NCI-H1417 treated with DMSO at 0.1 percent for 48 hours (cell line): ENCODE data around the gene GMPPA.

ENCODE experiments used
- DNase-seq: peaks from one replicate; lab custom pipeline; 2025; lab: John Stamatoyannopoulos, UW

Gene GMPPA

DNA sequence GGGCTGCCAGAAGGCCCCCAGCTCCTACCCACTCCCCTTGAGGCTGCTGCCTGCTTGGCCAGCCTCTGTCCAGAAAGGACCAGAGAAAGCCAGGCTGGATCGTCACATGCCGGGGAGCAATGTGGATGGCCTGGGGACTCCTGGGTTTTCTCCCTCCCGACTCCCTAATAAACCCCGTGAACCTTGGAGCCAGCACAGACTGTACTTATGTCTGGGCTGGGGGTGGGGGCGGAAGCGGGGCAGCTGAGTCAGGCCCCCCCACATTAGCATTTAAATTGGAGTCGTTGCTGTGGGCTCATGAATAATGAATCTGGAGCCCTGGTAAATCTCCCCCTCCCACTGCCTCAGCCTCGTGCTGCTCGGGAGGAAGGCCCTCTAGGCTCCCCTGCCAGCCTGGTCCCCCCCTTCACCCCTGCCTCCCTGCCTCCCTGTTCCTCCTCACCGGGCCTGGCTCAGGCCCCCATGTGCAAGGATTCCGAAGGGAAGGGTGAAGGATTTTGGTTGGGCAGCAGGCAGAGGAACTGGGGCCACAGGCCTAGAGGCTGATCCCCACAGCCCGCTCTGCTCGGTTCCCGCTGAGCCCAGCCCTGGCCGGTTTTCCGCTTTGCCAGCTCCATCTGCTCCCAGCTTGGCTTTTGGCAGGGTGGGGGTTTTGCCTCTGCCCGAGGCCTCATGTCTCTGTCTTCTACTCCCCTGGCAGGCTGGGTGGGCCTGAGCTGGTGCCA, 8.3 kb downstream of the GMPPA start:
- no peak for DNase-seq

DNA sequence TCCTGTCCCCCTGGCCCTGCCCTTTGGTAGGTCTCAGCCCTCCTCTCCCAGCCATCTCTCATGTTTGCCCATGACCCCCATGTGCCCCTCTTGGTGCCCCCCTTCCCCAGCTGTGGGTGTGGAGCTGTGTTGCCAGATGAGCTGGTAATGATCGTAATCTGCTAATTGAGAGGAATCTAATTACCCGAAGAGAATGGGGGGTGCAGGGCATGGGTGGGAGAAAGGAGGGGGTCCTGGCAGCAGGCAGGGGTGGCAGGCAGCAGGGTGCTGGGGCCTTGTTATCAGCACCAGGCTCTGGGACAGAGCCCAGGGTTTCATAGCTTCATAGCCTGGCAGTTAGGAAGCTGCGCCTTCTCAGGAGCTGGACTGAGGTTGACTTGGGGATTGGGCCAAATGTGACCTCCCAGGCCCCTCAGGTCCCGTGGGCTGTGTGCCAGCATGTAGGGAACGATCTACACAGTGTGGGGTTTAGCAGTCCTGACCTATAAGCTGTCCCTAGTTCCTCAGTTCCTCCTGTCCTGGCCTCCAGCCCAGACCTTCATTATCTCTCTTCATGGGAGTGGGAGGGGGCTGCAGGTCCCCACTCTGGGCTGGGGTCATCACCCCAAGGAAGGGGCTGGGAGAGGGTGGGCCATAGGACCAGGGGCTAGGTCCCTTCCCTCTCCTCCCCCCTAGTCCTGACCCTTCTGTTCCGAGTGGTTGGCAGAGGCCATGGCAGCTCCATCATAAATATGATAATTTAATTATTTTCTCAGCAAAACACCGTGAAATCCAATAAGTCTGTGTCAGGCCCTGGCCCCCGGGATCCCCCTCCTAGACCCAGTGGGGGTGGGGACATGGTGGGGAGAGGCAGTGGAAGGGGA, 9.1 kb downstream of the GMPPA start:
- DNase-seq = no peak

DNA sequence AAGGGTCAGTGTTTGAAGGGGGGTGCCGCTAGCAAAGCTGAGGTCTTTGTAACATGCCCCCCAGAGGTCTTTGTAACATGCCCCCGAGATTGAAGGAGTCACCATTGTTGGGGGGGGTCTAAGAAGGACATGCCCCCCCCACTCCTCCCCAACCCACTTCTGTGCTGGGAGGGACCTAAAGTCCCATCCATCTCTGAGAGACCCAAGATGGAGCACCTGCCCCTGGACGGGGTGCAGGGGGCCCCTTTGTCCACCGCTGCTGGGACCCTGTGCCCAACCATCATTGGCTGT, 9.7 kb downstream of the GMPPA start:
- DNase-seq = no peak

GRCh38 chr2:219508971-219509779, 10.5 kb downstream of the GMPPA start:
- DNase-seq = no peak

DNA sequence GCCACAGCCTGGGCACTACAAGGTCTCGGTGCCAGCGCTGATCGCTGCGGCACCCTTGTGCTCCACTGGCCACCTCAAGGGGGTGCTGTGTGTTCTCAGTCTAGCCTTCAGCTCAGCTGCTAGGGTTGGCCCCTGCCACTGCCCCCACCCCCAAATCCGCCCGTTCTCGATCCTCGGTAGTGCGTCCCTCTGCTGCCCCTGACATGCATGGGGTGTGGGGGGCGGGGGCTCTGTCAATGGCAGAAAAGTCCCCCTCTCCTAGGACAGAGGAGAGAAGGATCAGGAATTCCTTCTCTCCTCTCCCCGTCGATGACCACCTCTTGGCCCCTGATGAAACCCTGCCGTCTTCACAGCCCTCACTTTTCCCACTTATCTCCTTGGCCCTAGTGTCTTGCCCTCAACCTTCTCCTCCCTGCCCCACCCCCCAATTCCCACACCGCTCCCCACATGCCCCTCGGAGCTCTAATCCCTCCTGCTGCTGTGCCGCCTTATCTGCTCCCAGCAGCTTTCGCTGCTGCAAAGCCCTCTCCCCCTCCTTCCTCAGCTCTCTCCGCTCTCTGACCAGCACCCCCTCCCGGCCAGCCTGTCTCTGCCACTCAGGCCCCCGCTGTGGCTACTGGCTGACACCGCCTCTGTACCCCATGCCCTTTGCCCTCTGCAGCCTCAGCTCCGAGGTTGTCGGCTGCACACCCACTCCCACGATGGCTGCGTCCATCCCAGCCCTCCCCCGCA, 11.3 kb downstream of the GMPPA start:
- DNase-seq = no peak

DNA sequence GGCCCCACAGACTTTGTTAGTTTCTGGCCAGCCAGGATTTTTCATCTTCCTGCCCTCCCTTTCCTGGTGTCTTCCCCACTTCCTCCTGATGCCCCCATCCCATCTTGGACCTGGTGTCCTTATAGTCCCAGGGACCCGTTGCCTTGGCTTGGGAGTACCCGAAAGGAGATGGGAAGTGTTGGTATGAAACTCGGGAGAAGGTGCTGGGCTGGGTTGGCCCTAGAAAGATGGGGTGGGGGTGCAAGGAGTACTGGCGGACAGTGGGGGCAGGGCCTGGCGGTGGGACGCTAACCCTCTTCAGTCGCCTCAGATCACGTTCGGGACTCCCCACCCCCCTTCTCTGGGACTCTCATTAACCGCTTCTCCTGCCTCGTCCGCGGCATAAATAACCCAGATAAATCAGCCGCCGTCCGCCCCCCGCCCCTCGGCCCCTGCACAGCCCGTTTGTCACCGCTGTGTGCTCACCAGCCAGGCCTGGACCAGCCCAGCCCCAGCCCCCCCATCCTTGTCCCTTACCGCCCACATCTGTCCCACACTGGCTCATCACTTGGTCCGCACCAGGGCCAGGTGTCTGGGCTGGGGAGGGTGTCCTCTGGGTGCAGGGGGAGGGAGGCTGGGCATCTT, 11.9 kb downstream of the GMPPA start:
- no peak for DNase-seq

DNA sequence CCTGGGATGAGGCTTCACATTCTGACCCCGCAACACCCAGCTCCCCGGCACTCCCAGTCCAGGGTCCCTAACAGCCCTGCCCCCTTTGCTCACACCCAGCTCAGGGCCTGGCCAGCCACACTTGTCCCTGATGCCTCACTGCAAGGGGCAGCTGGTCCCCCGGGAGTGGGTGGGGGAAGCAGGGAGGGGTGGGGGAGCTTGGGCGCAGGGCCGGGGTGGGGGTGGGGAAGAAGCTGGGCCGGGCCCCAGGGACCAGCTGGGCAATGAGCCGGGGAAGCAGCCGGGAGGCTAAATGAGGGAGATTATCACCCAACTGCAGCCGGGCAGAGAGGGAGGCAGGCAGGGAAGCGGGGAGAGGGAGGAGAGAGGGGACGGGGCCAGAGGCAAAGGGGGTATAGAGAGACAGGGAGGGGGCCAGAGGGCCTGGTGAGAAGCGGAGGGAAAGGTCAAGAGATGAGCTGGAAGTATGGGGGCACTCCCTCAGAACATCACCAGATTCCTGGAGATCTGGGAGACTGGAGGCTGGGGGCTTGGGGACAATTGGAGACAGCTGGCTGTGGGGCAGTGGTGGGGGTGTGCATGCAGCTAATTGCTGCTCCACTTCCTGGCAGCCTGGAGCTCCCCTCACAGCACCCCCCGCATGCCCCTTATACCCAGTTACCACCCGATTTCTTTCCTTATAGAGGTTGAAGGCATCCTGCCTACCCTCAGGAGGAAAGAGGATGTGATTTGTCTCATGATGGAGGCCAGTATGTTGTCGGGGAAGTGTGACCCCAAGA, 13.0 kb downstream of the GMPPA start:
- DNase-seq = no peak

- DNase-seq = no peak
Observed at GRCh38 chr2:219512524-219513216, 14.0 kb downstream of the GMPPA start.

DNA sequence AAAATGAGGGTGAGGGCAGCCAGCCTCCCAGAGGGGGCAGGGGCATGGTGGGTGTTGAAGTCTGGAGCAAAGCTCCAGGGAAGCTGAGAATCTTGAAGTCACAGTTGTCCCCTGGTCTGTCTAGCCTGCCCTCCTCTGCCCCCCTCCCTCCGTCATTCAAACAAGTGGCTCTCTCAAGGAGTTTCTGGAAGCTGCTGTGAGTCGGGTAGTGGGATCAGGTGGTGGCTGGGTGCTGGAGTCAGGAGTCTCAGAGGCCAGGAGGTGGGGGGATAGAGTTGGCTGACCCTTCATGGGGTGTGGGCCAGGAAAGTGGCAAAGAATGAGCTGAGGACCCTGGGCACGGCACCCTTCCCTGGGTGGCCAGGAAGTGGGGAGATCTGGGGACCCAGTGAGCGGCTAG, 15.1 kb downstream of the GMPPA start:
- no peak for DNase-seq

- DNase-seq = no peak
Observed at GRCh38 chr2:219514196-219514761, 15.6 kb downstream of the GMPPA start, which contains the start of gene ASIC4. Gene ASIC4 (plus strand): TSS chr2:219514482. CDS start chr2:219514725, 243 bp downstream.

- DNase-seq = no peak
Observed at GRCh38 chr2:219514836-219515235, 16.1 kb downstream of the GMPPA start.

- DNase-seq = no peak
Observed at GRCh38 chr2:219515874-219516629, 17.4 kb downstream of the GMPPA start.

DNA sequence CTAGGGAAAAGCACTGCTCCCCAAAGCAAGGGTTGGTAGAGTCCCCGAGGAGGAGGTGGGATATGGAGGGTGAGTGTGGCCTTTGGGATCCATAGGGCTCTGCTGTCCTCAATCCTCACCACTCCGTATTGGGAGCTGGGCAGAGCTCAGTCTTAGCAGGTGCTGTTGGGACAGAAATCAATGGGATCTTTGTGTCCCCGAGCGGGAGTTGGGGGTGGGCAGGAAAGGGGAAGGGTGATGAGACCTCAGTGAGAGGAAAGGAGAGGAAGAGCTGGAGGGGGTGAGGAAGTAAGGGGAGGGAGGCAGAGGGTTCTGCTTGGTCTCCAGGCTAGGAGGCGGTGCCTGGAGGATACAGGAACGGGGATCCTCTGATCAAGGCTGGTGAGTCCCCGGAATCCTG, 18.2 kb downstream of the GMPPA start:
- DNase-seq = no peak

DNA sequence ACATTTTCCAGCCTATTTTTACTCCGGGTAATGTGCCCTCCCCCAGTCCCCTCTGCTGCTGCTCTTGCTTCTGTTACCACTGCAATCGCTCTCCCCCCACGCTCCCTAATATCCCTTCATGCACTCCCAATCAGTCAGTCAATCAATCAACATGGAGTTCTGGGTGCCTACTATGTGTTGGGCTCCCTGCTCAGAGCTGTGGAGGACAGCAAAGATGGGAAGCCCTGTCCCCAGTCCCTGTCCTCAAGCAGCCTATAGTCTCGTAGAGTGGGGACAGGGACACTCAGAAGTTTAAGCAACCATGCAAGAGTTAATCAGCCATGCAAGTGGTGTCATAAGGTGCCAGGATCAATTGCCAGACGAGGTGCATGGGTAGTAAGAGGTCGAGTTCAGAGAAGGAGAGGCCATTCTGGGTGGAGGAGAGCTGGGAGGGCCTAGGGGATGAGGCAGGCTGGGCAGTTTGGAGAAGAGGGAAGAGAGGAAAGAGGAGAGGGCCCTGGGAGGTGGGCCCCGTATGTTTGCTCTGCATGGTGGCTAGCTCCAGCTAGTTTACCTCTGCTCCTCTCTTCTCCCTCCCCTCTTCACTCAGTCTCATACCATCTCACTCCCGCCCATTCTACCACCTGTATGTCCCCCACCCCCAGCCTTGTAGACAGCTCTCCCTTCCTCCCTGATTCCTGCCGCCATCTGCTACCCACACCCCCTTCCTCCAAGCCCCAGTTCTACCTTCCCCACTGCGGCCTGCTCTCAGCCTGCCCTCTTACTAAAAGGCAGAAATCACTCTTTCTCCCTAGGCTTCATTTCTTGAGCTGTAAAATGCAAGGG, 19.5 kb downstream of the GMPPA start:
- no peak for DNase-seq

GRCh38 chr2:219519526-219519916, 20.8 kb downstream of the GMPPA start:
- DNase-seq = no peak

DNA sequence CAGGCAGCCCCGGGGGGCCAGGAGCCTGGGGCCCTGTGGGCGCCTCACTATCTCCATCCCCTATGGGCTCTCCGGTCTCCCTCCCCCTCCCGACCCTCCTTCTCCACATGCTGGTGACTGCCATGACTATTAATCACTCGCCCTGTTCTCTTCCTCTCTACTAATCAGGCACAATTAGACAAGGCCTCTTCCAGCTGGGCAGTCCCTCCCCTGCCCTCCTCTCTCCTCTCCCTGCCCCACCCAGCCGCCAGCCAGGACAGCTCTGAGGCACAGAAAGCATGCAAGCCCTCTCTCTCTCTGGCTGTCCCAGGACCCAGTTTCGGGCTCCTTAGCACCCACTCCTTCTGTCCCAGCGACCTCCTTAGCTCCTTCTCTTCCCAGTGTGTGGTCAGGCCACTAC, 21.4 kb downstream of the GMPPA start:
- no peak for DNase-seq

DNA sequence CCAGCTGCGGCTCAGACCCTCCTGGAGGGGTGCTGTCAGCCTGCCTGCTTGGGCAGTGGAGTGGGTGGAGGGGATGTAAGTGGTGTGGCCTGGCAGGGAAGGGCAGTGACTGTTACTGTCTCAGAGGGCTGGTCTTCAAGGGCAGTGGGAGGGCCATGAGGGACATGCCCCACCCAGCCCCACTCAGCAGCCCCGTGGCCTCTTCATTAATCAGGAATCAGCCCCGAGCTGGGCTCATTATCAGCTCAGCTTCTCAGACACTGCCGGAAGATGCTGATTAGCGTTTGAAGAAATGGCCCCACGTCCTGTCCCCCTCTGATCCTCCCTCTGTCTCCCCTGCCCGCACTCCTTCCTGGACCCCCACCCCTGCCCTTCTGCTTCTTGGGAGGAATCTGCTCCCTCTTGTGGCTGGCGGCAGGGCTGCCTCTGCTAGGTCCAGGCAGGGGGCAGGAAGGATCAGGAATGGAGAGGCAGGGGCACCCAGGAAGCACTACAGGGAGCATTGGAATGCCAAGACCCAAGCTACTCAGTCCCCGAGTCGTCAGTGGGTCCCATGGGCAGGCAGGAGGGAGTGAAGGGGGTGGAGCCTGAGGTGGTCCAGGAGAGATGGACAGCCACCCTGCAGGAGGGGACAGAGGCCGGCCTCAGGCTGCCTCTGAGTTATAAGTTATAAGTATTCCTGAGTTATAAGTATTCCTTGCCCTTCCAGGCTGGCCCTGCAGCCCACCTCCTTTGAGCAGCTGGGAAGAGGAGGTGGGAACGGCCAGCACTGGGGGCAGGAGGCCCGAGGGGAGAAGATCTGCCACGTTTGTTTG, 22.6 kb downstream of the GMPPA start:
- no peak for DNase-seq
